ENCODE data around the gene SLC26A11. TPM values are rescaled to one million over a fixed set of nuclear protein-coding genes. Genes with fewer than 3 reads are reported as not detected.

SLC26A11 gene
- total RNA-seq, 4 donors from 2014 or later: 7.9 to 19.7 (median 13.7) TPM

GRCh38 chr17:80283116-80283852 is 63.1 kb downstream of the SLC26A11 start:
- H3K36me3 ChIP-seq: peaks cover 0 to 83% of the 10 kb centered on the region in 2 donors
- TF ChIP-seq POLR2AphosphoS5 (IDR thresholded peaks at IDR 0.05) (no peak), CTCF (IDR thresholded peaks at IDR 0.05) (no peak), EP300 (IDR thresholded peaks at IDR 0.05) (no peak), POLR2A (IDR thresholded peaks at IDR 0.05) (no peak)

GRCh38 chr17:80284631-80285030 is 64.4 kb downstream of the SLC26A11 start:
- no peak overlapping the region for H3K4me3 ChIP-seq
- 93% methylated on average over 3 to 7 of the region's 11 CpGs for WGBS, 2 donors (ENCODE audit: low coverage in 1 of 2)
- ATAC-seq: no peak
- H3K9me3 ChIP-seq: no peaks in the 10 kb centered on the region
- no peak overlapping the region for H3K27ac ChIP-seq
- peaks cover 0 to 13% (median 8%) of the 10 kb centered on the region in 3 donors for H3K4me1 ChIP-seq
- peaks cover 0 to 84% of the 10 kb centered on the region in 2 donors for H3K36me3 ChIP-seq
- no peak for TF ChIP-seq POLR2AphosphoS5 (IDR thresholded peaks at IDR 0.05)
- no peak for TF ChIP-seq EP300 (IDR thresholded peaks at IDR 0.05)
- TF ChIP-seq POLR2A (IDR thresholded peaks at IDR 0.05): no peak
- TF ChIP-seq CTCF (IDR thresholded peaks at IDR 0.05): no peak
- H3K27me3 ChIP-seq: no peaks in the 10 kb centered on the region

More at GRCh38 chr17:80283116-80283852, 63.1 kb downstream of the SLC26A11 start:
- no peak overlapping the region for H3K27ac ChIP-seq
- WGBS, 2 donors (ENCODE audit: low coverage in 1 of 2): 75 to 100% methylated on average over 1 to 11 of the region's 19 CpGs
- H3K9me3 ChIP-seq: no peaks in the 10 kb centered on the region
- H3K4me3 ChIP-seq: no peak overlapping the region
- ATAC-seq: no peak
- H3K4me1 ChIP-seq: peaks cover 0 to 26% (median 8%) of the 10 kb centered on the region in 3 donors
- H3K27me3 ChIP-seq: no peaks in the 10 kb centered on the region

DNA sequence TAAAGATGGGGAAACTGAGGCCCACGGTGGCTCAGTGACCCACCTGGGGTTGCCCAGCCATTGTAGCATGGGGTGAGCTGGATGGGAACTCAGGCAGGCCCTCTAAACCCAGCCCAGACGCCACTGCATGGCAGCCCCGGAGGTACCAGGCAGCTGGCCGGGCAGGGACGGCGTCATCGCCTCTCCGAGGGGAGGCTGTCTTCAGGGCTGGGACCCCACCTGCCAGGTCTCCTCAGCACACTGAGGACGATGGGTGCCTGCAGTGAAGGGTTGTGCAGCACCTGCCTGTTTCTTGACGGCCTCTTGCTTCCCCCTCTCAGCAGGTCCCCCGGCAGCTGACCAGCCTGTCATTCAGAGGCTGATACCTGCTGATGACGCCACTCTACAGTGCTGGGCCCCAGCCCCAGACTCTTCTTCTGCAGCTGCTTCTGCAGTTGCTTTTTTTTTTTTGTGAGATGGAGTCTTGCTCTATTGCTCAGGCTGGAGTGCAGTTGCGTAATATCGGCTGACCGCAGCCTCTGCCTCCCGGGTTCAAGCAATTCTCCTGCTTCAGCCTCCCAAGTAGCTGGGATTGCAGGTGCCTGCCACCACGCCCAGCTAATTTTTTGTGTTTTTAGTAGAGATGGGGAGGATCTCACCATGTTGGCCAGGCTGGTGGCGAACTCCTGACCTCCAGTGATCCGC is 65.2 kb downstream of the SLC26A11 start:
- TF ChIP-seq CTCF (IDR thresholded peaks at IDR 0.05) (no peak), POLR2AphosphoS5 (IDR thresholded peaks at IDR 0.05) (no peak), EP300 (IDR thresholded peaks at IDR 0.05) (no peak), POLR2A (IDR thresholded peaks at IDR 0.05) (no peak)
- 89 to 93% methylated on average over 3 to 8 of the region's 19 CpGs for WGBS, 2 donors (ENCODE audit: low coverage in 1 of 2)
- no peak for ATAC-seq
- Histone ChIP-seq H3K4me1 (peaks cover 0 to 5% (median under 1%) of the 10 kb centered on the region in 3 donors), H3K27ac (no peak overlapping the region), H3K4me3 (no peak overlapping the region), H3K27me3 (no peaks in the 10 kb centered on the region), H3K9me3 (no peaks in the 10 kb centered on the region), H3K36me3 (peaks cover 0 to 91% of the 10 kb centered on the region in 2 donors)

DNA sequence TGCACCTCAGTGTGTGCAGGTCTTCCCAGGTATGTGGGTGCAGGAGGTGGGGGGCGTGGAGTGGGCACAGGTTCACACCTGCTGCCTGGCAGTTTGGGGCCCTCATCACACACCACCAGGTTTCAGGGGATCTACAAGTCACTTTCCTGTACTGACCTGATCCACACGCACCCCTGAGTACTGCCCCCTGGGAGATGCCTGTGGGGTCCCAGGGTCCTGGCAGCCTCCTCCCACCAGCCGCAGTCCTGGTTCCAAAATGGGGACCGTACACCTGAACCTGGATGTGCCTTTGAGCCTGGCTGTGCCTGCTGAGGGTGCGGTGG is 66.4 kb downstream of the SLC26A11 start:
- Histone ChIP-seq H3K27me3 (no peaks in the 10 kb centered on the region), H3K27ac (no peak overlapping the region), H3K4me1 (peaks cover 0 to 4% (median 0%) of the 10 kb centered on the region in 3 donors), H3K9me3 (no peaks in the 10 kb centered on the region), H3K36me3 (peaks cover 0 to 97% of the 10 kb centered on the region in 2 donors), H3K4me3 (no peak overlapping the region)
- no peak for TF ChIP-seq POLR2A (IDR thresholded peaks at IDR 0.05)
- TF ChIP-seq CTCF (IDR thresholded peaks at IDR 0.05): no peak
- no peak for TF ChIP-seq EP300 (IDR thresholded peaks at IDR 0.05)
- TF ChIP-seq POLR2AphosphoS5 (IDR thresholded peaks at IDR 0.05): no peak
- ATAC-seq: no peak
- 71% methylated on average over 1 of the region's 5 CpGs; no CpG with 5 or more reads in 1 of the 2 donors for WGBS, 2 donors (ENCODE audit: low coverage in 1 of 2)

Data from gastroesophageal sphincter (tissue), 4 donors.